Hepatocyte (in vitro differentiated cells): Measurements from ENCODE around the gene RRAS. TPM values are rescaled to one million over a fixed set of nuclear protein-coding genes. Genes with fewer than 3 reads are reported as not detected.

Experiments used
- DNase-seq: peaks from one replicate; pipeline ENCODE4 v3.0.0-alpha.2; 2016; ENCODE audit warnings: low spot score
- H2AFZ ChIP-seq: fragments of 200-600 bp; sonication (generic); 2 replicates; pipeline ENCODE4 v1.6.0; 2016; ENCODE audit warnings: antibody characterized with exemption, mild to moderate bottlenecking
- H3K27ac ChIP-seq: fragments of 200-600 bp; sonication (generic); 2 replicates; pipeline ENCODE4 v1.5.1; 2016; ENCODE audit warnings: mild to moderate bottlenecking
- H3K27me3 ChIP-seq: fragments of 200-600 bp; sonication (generic); 2 replicates; pipeline ENCODE4 v1.6.1; 2016
- H3K36me3 ChIP-seq: fragments of 200-600 bp; sonication (generic); replicated peaks from 2 replicates; pipeline ENCODE4 v1.5.1; 2016; ENCODE audit warnings: low read depth; ENCODE audit not compliant: insufficient read depth
- H3K4me1 ChIP-seq: fragments of 200-600 bp; sonication (generic); 2 replicates; pipeline ENCODE4 v1.5.1; 2016; ENCODE audit warnings: mild to moderate bottlenecking, moderate library complexity; ENCODE audit not compliant: insufficient read depth
- H3K4me2 ChIP-seq: fragments of 200-600 bp; sonication (generic); 2 replicates; pipeline ENCODE4 v1.6.0; 2016
- H3K4me3 ChIP-seq: fragments of 200-600 bp; sonication (generic); 2 replicates; pipeline ENCODE4 v1.5.1; 2016; ENCODE audit warnings: mild to moderate bottlenecking
- H3K79me2 ChIP-seq: fragments of 200-600 bp; sonication (generic); 2 replicates; pipeline ENCODE4 v1.6.0; 2017; ENCODE audit warnings: mild to moderate bottlenecking
- H3K9me2 ChIP-seq: fragments of 200-600 bp; sonication (generic); replicated peaks from 2 replicates; pipeline ENCODE4 v1.6.0; 2017; ENCODE audit warnings: mild to moderate bottlenecking; ENCODE audit not compliant: insufficient read depth
- H3K9me3 ChIP-seq: fragments of 200-600 bp; sonication (generic); 2 replicates; pipeline ENCODE4 v1.5.1; 2016; ENCODE audit warnings: low read depth, mild to moderate bottlenecking
- H4K20me1 ChIP-seq: fragments of 200-600 bp; sonication (generic); 2 replicates; pipeline ENCODE4 v1.6.0; 2016; ENCODE audit warnings: mild to moderate bottlenecking; ENCODE audit not compliant: insufficient read depth, poor library complexity, severe bottlenecking
- EZH2 ChIP-seq: fragments of 200-600 bp; sonication (generic); IDR thresholded peaks from 2 replicates; pipeline ENCODE4 v1.6.1; 2016; ENCODE audit warnings: antibody characterized with exemption, mild to moderate bottlenecking, borderline replicate concordance
- EZH2phosphoT487 ChIP-seq: fragments of 200-600 bp; sonication (generic); IDR thresholded peaks from one replicate; pipeline ENCODE4 v1.6.1; 2018; ENCODE audit warnings: antibody characterized with exemption, mild to moderate bottlenecking, low read depth, moderate library complexity; ENCODE audit not compliant: unreplicated experiment, severe bottlenecking
- WGBS: methylation state at CpG from one replicate; pipeline ENCODE4 v1.1.6; 2016; ENCODE audit warnings: low lambda C conversion rate; ENCODE audit errors: missing lambda C conversion rate; 5-methylcytosine and 5-hydroxymethylcytosine counted together
- polyA plus RNA-seq: library from polyadenylated mRNA; unstranded; fragments of >200 nt; fragmentation: Nextera tagmentation; extraction: Ambion mirVana; gene quantifications from 2 replicates; pipeline ENCODE4 v1.2.1, GENCODE V29; 2016
- total RNA-seq: library from RNA; depleted of rRNA; stranded (reverse); fragments of >200 nt; gene quantifications from 2 replicates; pipeline ENCODE4 v1.2.3, GENCODE V29; 2014
- TF ChIP-seq, protein P1 (sequence below): fragments of 200-600 bp; sonication (generic); IDR thresholded peaks from 2 replicates; pipeline ENCODE4 v1.5.1; 2016; ENCODE audit warnings: antibody characterized with exemption, mild to moderate bottlenecking; ENCODE audit not compliant: poor library complexity

The RRAS gene
- total and polyA plus RNA-seq, 2 experiments from 2014 or later: 19.2 to 107 TPM

DNA sequence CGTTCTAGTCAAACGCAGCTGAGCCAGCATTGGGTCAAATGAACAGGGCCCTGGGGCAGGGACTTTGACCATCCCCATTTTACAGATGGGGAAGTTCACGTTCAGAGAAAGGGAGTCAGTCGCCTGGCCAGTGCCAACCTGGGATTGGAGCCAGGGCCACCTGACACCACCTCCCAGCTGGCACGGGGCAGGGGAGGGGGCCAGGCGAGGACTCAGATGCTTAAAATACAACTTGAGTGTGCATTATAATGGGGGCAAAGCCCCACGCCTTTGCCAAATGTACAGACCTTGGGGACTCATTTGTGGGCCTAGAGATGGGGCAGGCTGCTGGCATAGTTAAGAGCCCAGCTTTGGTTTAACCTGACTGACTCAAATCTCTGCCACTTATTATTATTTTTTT is 34.3 kb downstream of the RRAS start:
- TF ChIP-seq, protein P1, sequence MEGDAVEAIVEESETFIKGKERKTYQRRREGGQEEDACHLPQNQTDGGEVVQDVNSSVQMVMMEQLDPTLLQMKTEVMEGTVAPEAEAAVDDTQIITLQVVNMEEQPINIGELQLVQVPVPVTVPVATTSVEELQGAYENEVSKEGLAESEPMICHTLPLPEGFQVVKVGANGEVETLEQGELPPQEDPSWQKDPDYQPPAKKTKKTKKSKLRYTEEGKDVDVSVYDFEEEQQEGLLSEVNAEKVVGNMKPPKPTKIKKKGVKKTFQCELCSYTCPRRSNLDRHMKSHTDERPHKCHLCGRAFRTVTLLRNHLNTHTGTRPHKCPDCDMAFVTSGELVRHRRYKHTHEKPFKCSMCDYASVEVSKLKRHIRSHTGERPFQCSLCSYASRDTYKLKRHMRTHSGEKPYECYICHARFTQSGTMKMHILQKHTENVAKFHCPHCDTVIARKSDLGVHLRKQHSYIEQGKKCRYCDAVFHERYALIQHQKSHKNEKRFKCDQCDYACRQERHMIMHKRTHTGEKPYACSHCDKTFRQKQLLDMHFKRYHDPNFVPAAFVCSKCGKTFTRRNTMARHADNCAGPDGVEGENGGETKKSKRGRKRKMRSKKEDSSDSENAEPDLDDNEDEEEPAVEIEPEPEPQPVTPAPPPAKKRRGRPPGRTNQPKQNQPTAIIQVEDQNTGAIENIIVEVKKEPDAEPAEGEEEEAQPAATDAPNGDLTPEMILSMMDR: no peak
- TF ChIP-seq EZH2phosphoT487 (no peak), EZH2 (no peak)
- no peak for DNase-seq
- peaks cover 94% of the 10 kb centered on the region for H3K79me2 ChIP-seq
- 96% methylated on average over 7 of the region's 7 CpGs for WGBS
- H3K27ac ChIP-seq: no peak overlapping the region
- no peak overlapping the region for H3K4me2 ChIP-seq
- peaks cover 15% of the 10 kb centered on the region for H4K20me1 ChIP-seq
- H3K9me3 ChIP-seq: no peaks in the 10 kb centered on the region
- no peak overlapping the region for H3K4me3 ChIP-seq
- H3K36me3 ChIP-seq: no peaks in the 10 kb centered on the region
- no peaks in the 10 kb centered on the region for H3K27me3 ChIP-seq
- no peak overlapping the region for H2AFZ ChIP-seq
- no peaks in the 10 kb centered on the region for H3K9me2 ChIP-seq
- H3K4me1 ChIP-seq: no peaks in the 10 kb centered on the region

DNA sequence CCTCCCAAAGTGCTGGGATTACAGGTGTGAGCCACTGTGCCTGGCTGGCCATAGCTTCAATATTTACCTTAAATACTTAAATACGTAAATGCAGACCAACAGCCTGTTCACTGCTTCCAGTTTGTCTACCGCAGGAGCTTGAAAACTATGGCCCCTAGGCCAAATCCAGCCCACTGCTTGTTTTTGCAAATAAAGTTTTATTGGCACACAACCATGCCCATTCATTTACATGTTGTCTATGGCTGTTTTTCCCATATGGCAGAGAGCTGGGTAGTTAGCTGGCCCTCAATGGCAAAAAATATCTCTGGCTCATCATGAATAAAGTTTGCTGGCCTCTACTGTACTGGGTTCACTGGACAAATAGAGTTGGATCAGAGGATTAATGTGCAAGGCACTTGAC is 37.1 kb downstream of the RRAS start:
- H3K4me2 ChIP-seq: no peak overlapping the region
- H3K9me2 ChIP-seq: no peaks in the 10 kb centered on the region
- no peak overlapping the region for H3K4me3 ChIP-seq
- TF ChIP-seq, protein P1: no peak
- no peak for TF ChIP-seq EZH2
- no peak for TF ChIP-seq EZH2phosphoT487
- DNase-seq: no peak
- no peak overlapping the region for H2AFZ ChIP-seq
- WGBS: 96% methylated on average over 2 of the region's 2 CpGs
- H3K27ac ChIP-seq: no peak overlapping the region
- H3K4me1 ChIP-seq: no peaks in the 10 kb centered on the region
- H4K20me1 ChIP-seq: peaks cover 10% of the 10 kb centered on the region
- peaks cover 91% of the 10 kb centered on the region for H3K79me2 ChIP-seq
- no peaks in the 10 kb centered on the region for H3K36me3 ChIP-seq
- H3K27me3 ChIP-seq: no peaks in the 10 kb centered on the region
- no peaks in the 10 kb centered on the region for H3K9me3 ChIP-seq

DNA sequence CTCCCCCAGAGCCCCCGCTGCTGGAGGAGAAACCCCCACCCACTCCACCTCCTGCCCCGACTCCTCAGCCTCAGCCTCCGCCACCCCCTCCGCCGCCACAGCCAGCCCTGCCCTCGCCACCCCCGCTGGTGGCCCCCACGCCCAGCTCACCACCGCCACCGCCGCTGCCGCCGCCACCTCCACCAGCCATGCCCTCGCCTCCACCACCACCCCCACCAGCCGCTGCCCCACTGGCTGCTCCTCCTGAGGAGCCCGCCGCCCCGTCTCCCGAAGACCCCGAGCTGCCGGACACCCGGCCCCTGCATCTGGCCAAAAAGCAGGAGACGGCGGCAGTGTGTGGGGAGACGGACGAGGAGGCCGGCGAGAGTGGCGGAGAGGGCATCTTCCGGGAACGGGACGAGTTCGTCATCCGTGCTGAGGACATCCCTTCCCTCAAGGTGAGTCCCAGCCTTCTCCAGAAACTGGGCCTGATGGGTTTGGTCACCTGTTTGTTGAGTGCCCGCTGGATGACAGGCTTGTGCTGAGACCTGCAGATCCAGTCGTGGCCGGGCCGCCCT is 38.4 kb downstream of the RRAS start:
- Histone ChIP-seq H3K4me2 (no peak overlapping the region), H3K9me2 (no peaks in the 10 kb centered on the region), H4K20me1 (peaks cover 10% of the 10 kb centered on the region), H3K36me3 (no peaks in the 10 kb centered on the region), H3K27ac (no peak overlapping the region), H3K79me2 (peaks cover 90% of the 10 kb centered on the region), H2AFZ (no peak overlapping the region), H3K27me3 (no peaks in the 10 kb centered on the region), H3K4me3 (no peak overlapping the region), H3K4me1 (no peaks in the 10 kb centered on the region), H3K9me3 (no peaks in the 10 kb centered on the region)
- no peak for DNase-seq
- WGBS: 97% methylated on average over 27 of the region's 38 CpGs
- TF ChIP-seq EZH2phosphoT487 (no peak), EZH2 (no peak)
- TF ChIP-seq, protein P1: no peak
